CD4-positive, alpha-beta T cell (primary cell): ENCODE results near the gene HIF1A. TPM values are rescaled to one million over a fixed set of nuclear protein-coding genes. Genes with fewer than 3 reads are reported as not detected.
"Not testable (repeated sequence)": the region's sequence is repeated elsewhere in the genome, so short reads cannot be mapped to it uniquely, and the experiment has no call there.

Experiments used
- ATAC-seq: fragments of 200-7000 bp; cut with Tn5 transposase; one replicate; pipeline ENCODE4 v1.10.0; 2022; ENCODE audit warnings: mild to moderate bottlenecking; ENCODE audit not compliant: poor library complexity
- CTCF ChIA-PET: fragments of 350-600 bp; sonication (Branson Sonifier 250); formaldehyde crosslinking; loops from one replicate; lab custom pipeline; 2021; ENCODE audit warnings: antibody characterized with exemption, inconsistent platforms; lab: Charles Lee
- POLR2A ChIA-PET: fragments of 350-600 bp; sonication (Branson Sonifier 250); formaldehyde crosslinking; loops from one replicate; lab custom pipeline; 2021; ENCODE audit warnings: antibody characterized with exemption, inconsistent platforms; lab: Charles Lee
- DNase-seq, 14 experiments: peaks; one replicate each; pipeline ENCODE4 v3.0.0-alpha.2; 2013 to 2020; ENCODE audit warnings: mixed read lengths in 2 of 14
- H3K27ac ChIP-seq, 2 donors: one replicate each; pipeline versions ENCODE4 v1.5.1 to v1.7.0; 2013; ENCODE audit warnings: low read length in 2 of 2, low read depth in 1 of 2, mild to moderate bottlenecking in 1 of 2
- H3K27me3 ChIP-seq, 2 experiments: 1 replicate in 1 of 2; 2 replicates in 1 of 2; pipeline versions ENCODE4 v1.6.1 to v1.7.0; 2013; ENCODE audit warnings: low read length in 2 of 2, control low read depth in 1 of 2, mild to moderate bottlenecking in 1 of 2, moderate library complexity in 1 of 2; ENCODE audit not compliant: insufficient read depth in 2 of 2, control insufficient read depth in 1 of 2
- H3K36me3 ChIP-seq: one replicate; pipeline ENCODE4 v1.6.1; 2013; ENCODE audit warnings: low read length, control low read depth; ENCODE audit not compliant: insufficient read depth
- H3K4me1 ChIP-seq: one replicate; pipeline ENCODE4 v1.6.1; 2013; ENCODE audit warnings: low read length, control low read depth; ENCODE audit not compliant: insufficient read depth
- H3K4me3 ChIP-seq: one replicate; pipeline ENCODE4 v1.5.1; 2013; ENCODE audit warnings: mild to moderate bottlenecking, low read length, moderate library complexity
- H3K9me3 ChIP-seq, 2 experiments: 1 replicate in 1 of 2; 2 replicates in 1 of 2; pipeline versions ENCODE4 v1.6.1 to v1.7.0; 2013; ENCODE audit warnings: low read length in 2 of 2, mild to moderate bottlenecking in 2 of 2, control low read depth in 1 of 2, moderate library complexity in 1 of 2; ENCODE audit not compliant: control insufficient read depth in 1 of 2, insufficient read depth in 1 of 2
- H3K27ac Mint-ChIP-seq: one replicate; pipeline ENCODE4 v1.8.0; 2020; ENCODE audit warnings: mixed read lengths
- H3K27me3 Mint-ChIP-seq: one replicate; pipeline ENCODE4 v1.8.0; 2021; ENCODE audit warnings: mixed read lengths
- H3K36me3 Mint-ChIP-seq: one replicate; pipeline ENCODE4 v1.8.0; 2021; ENCODE audit warnings: low read depth, mixed read lengths
- H3K4me1 Mint-ChIP-seq: one replicate; pipeline ENCODE4 v1.8.0; 2021; ENCODE audit warnings: low read depth, mixed read lengths
- H3K4me3 Mint-ChIP-seq: one replicate; pipeline ENCODE4 v1.8.0; 2020; ENCODE audit warnings: mild to moderate bottlenecking, mixed read lengths
- H3K9me3 Mint-ChIP-seq: one replicate; pipeline ENCODE4 v1.8.0; 2020; ENCODE audit warnings: mixed read lengths
- intact Hi-C, 2 experiments: fragments of 100-400 bp; cut with DNase I in 1 of 2; cut with micrococcal nuclease in 1 of 2; formaldehyde crosslinking; loops; one replicate each; pipeline versions ENCODE4 v1.15.1 to v1.9.0; 2023 to 2025; cut with DNase I, micrococcal nuclease
- total RNA-seq, 174 experiments: library from RNA in 2 of 174; stranded (reverse) in 2 of 174; gene quantifications; one replicate each; pipeline ENCODE4 v1.2.3 and lab custom pipeline; 2021 to 2026
- TF ChIP-seq, protein P1 (sequence below): fragments of 200-600 bp; IDR thresholded peaks from one replicate; pipeline ENCODE4 v1.8.0; 2022; ENCODE audit warnings: antibody characterized with exemption, mild to moderate bottlenecking

Gene HIF1A
- total RNA-seq, 2 experiments from 2014 or later: 350 to 369 TPM

- intact Hi-C loops: no loop called here
- ATAC-seq (no peak), DNase-seq (no peak)
- ChIA-PET CTCF (no interaction called here), POLR2A (interaction anchor here (0.7 to 1.7 kb wide), 4 partner anchors 17 to 44 kb away, joined by 3 to 4 read pairs (median 3); partner anchors contain the start of gene HIF1A)
- Histone ChIP-seq H3K4me1 (peaks cover 20% of the 10 kb centered on the region), H3K27ac (no peak overlapping the region), H3K4me3 (no peak overlapping the region), H3K36me3 (no peaks in the 10 kb centered on the region), H3K27me3 (no peaks in the 10 kb centered on the region), H3K9me3 (no peaks in the 10 kb centered on the region)
- peaks cover 3% of the 10 kb centered on the region for H3K36me3 Mint-ChIP-seq
- H3K4me1 Mint-ChIP-seq: peaks cover 45% of the 10 kb centered on the region
- no peaks in the 10 kb centered on the region for H3K9me3 Mint-ChIP-seq
- H3K27ac Mint-ChIP-seq: no peak overlapping the region
- no peaks in the 10 kb centered on the region for H3K27me3 Mint-ChIP-seq
- no peak overlapping the region for H3K4me3 Mint-ChIP-seq
- TF ChIP-seq, protein P1, sequence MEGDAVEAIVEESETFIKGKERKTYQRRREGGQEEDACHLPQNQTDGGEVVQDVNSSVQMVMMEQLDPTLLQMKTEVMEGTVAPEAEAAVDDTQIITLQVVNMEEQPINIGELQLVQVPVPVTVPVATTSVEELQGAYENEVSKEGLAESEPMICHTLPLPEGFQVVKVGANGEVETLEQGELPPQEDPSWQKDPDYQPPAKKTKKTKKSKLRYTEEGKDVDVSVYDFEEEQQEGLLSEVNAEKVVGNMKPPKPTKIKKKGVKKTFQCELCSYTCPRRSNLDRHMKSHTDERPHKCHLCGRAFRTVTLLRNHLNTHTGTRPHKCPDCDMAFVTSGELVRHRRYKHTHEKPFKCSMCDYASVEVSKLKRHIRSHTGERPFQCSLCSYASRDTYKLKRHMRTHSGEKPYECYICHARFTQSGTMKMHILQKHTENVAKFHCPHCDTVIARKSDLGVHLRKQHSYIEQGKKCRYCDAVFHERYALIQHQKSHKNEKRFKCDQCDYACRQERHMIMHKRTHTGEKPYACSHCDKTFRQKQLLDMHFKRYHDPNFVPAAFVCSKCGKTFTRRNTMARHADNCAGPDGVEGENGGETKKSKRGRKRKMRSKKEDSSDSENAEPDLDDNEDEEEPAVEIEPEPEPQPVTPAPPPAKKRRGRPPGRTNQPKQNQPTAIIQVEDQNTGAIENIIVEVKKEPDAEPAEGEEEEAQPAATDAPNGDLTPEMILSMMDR: no peak
These were observed 39.5 kb upstream of the HIF1A start for GRCh38 chr14:61655777-61656176.

- H3K4me1 Mint-ChIP-seq: peaks cover 50% of the 10 kb centered on the region
- no peaks in the 10 kb centered on the region for H3K27me3 Mint-ChIP-seq
These were observed 39.0 kb upstream of the HIF1A start for GRCh38 chr14:61656341-61656740.

GRCh38 chr14:61658111-61658510 lies 37.2 kb upstream of the HIF1A start:
- H3K4me3 ChIP-seq, CTCF ChIA-PET, H3K27ac ChIP-seq, H3K36me3 Mint-ChIP-seq, H3K9me3 Mint-ChIP-seq, intact Hi-C loops, H3K4me3 Mint-ChIP-seq, H3K9me3 ChIP-seq, ATAC-seq, POLR2A ChIA-PET, H3K36me3 ChIP-seq, H3K27ac Mint-ChIP-seq, H3K27me3 ChIP-seq, DNase-seq, H3K27me3 Mint-ChIP-seq: not testable (repeated sequence)
- peaks cover 68% of the 10 kb centered on the region for H3K4me1 Mint-ChIP-seq
- H3K4me1 ChIP-seq: peaks cover 38% of the 10 kb centered on the region

More at GRCh38 chr14:61656341-61656740, 39.0 kb upstream of the HIF1A start:
- no peak overlapping the region for H3K27ac Mint-ChIP-seq
- no peaks in the 10 kb centered on the region for H3K27me3 ChIP-seq
- no peaks in the 10 kb centered on the region for H3K9me3 ChIP-seq
- H3K36me3 ChIP-seq: no peaks in the 10 kb centered on the region
- no peak overlapping the region for H3K4me3 ChIP-seq
- ChIA-PET CTCF (no interaction called here), POLR2A (interaction anchor here (0.7 to 1.7 kb wide), 4 partner anchors 17 to 43 kb away, joined by 3 to 4 read pairs (median 3); partner anchors contain the start of gene HIF1A)
- TF ChIP-seq, protein P1: no peak
- H3K9me3 Mint-ChIP-seq: peaks cover under 1% of the 10 kb centered on the region
- no peak overlapping the region for H3K27ac ChIP-seq
- no peak for ATAC-seq
- H3K36me3 Mint-ChIP-seq: peaks cover 4% of the 10 kb centered on the region
- DNase-seq: peak in 1 of 14 experiments; percentile 16
- intact Hi-C loops: no loop called here
- peaks cover 25% of the 10 kb centered on the region for H3K4me1 ChIP-seq
- H3K4me3 Mint-ChIP-seq: no peak overlapping the region

GRCh38 chr14:61659582-61659981 lies 35.7 kb upstream of the HIF1A start:
- Mint-ChIP-seq H3K36me3 (peaks cover 4% of the 10 kb centered on the region), H3K4me3 (no peak overlapping the region), H3K9me3 (peaks cover 7% of the 10 kb centered on the region), H3K27ac (peak overlapping the region; percentile 86), H3K27me3 (no peaks in the 10 kb centered on the region), H3K4me1 (peaks cover 76% of the 10 kb centered on the region)
- Histone ChIP-seq H3K4me3 (no peak overlapping the region), H3K4me1 (peaks cover 50% of the 10 kb centered on the region), H3K27ac (no peak overlapping the region), H3K27me3 (no peaks in the 10 kb centered on the region), H3K36me3 (no peaks in the 10 kb centered on the region), H3K9me3 (no peaks in the 10 kb centered on the region)
- ChIA-PET CTCF (interaction anchor here (0.7 kb wide), 1 partner anchor 888 kb away, joined by 3 read pairs; no protein-coding TSS in a partner anchor), POLR2A (no interaction called here)
- ATAC-seq (no peak), DNase-seq (no peak)
- TF ChIP-seq, protein P1: no peak
- intact Hi-C loops: no loop called here
